Measurements from ENCODE around the gene MSANTD4. TPM values are rescaled to one million over a fixed set of nuclear protein-coding genes. Genes with fewer than 3 reads are reported as not detected.

Gene MSANTD4
- total and polyA plus RNA-seq, 2 experiments from 2014 or later, result 9.8 to 22.6 TPM

GRCh38 chr11:106001304-106002012 lies 20.6 kb downstream of the MSANTD4 start:
- no peak overlapping the region for H3K9ac ChIP-seq
- H3K4me1 ChIP-seq (ENCODE audit: insufficient read depth), result no peaks in the 10 kb centered on the region
- no peaks in the 10 kb centered on the region; the same call in 1 of the 2 replicates for H4K20me1 ChIP-seq (ENCODE audit: insufficient read depth)
- H3K79me2 ChIP-seq (ENCODE audit: insufficient read depth), result 0 out of 2 replicates have a peak, but pooled peaks cover 4% of the 10 kb centered on the region
- peak; percentile 3 for DNase-seq
- H3F3A ChIP-seq (ENCODE audit: insufficient read depth), result no peaks in the 10 kb centered on the region
- TF ChIP-seq EZH2 (IDR thresholded peaks at IDR 0.05; ENCODE audit: insufficient read depth, poor library complexity, severe bottlenecking), result no peak
- TF ChIP-seq EZH2phosphoT487 (IDR thresholded peaks at IDR 0.05; ENCODE audit: insufficient read depth, low read depth), result no peak
- no peak overlapping the region for H3K4me2 ChIP-seq (ENCODE audit: unreplicated experiment)
- no peaks in the 10 kb centered on the region for H3K9me3 ChIP-seq (ENCODE audit: low read depth)
- no peaks in the 10 kb centered on the region for H3K9me2 ChIP-seq (ENCODE audit: insufficient read depth)
- WGBS, 2 experiments (ENCODE audit: low coverage in 1 of 2, low lambda C conversion rate in 2 of 2, missing lambda C conversion rate in 2 of 2), result 85 to 89% methylated on average over 4 of the region's 4 CpGs
- no peak overlapping the region for H2AFZ ChIP-seq
- H3K4me3 ChIP-seq, result no peak overlapping the region
- H3K27me3 ChIP-seq (replicated peaks; ENCODE audit: insufficient read depth), result no peaks in the 10 kb centered on the region
- peaks cover 10% of the 10 kb centered on the region; the same call in 1 of the 2 replicates for H3K36me3 ChIP-seq (ENCODE audit: low read depth)
- no peak overlapping the region for H3K27ac ChIP-seq
- in situ Hi-C loops (cut with MboI), result no loop called here

- H3K9ac ChIP-seq, result no peak overlapping the region
- H3K79me2 ChIP-seq (ENCODE audit: insufficient read depth), result no peaks in the 10 kb centered on the region
- no peaks in the 10 kb centered on the region for H3F3A ChIP-seq (ENCODE audit: insufficient read depth)
- no peak overlapping the region for H3K4me2 ChIP-seq (ENCODE audit: unreplicated experiment)
- H4K20me1 ChIP-seq (ENCODE audit: insufficient read depth), result no peaks in the 10 kb centered on the region
- no peaks in the 10 kb centered on the region for H3K36me3 ChIP-seq (ENCODE audit: low read depth)
- H3K9me2 ChIP-seq (ENCODE audit: insufficient read depth), result no peaks in the 10 kb centered on the region
- no peak for DNase-seq
- H3K4me1 ChIP-seq (ENCODE audit: insufficient read depth), result no peaks in the 10 kb centered on the region
- in situ Hi-C loops (cut with MboI), result no loop called here
- H3K27ac ChIP-seq, result no peak overlapping the region
- H2AFZ ChIP-seq, result no peak overlapping the region
- no peak for TF ChIP-seq EZH2 (IDR thresholded peaks at IDR 0.05; ENCODE audit: insufficient read depth, poor library complexity, severe bottlenecking)
- TF ChIP-seq EZH2phosphoT487 (IDR thresholded peaks at IDR 0.05; ENCODE audit: insufficient read depth, low read depth), result no peak
- WGBS, 2 experiments (ENCODE audit: low coverage in 1 of 2, low lambda C conversion rate in 2 of 2, missing lambda C conversion rate in 2 of 2), result 69 to 76% methylated on average over 4 of the region's 4 CpGs
- H3K4me3 ChIP-seq, result no peak overlapping the region
- no peaks in the 10 kb centered on the region for H3K9me3 ChIP-seq (ENCODE audit: low read depth)
- no peaks in the 10 kb centered on the region for H3K27me3 ChIP-seq (replicated peaks; ENCODE audit: insufficient read depth)
Measured at GRCh38 chr11:105991888-105992287, 30.2 kb downstream of the MSANTD4 start.

- no peak for DNase-seq
- 82 to 93% methylated on average over 2 of the region's 2 CpGs for WGBS, 2 experiments (ENCODE audit: low coverage in 1 of 2, low lambda C conversion rate in 2 of 2, missing lambda C conversion rate in 2 of 2)
- Histone ChIP-seq H3K27ac (no peak overlapping the region), H3F3A (ENCODE audit: insufficient read depth) (no peaks in the 10 kb centered on the region), H3K79me2 (ENCODE audit: insufficient read depth) (no peaks in the 10 kb centered on the region), H3K27me3 (replicated peaks; ENCODE audit: insufficient read depth) (no peaks in the 10 kb centered on the region), H3K4me2 (ENCODE audit: unreplicated experiment) (no peak overlapping the region), H3K9me3 (ENCODE audit: low read depth) (no peaks in the 10 kb centered on the region), H3K9me2 (ENCODE audit: insufficient read depth) (no peaks in the 10 kb centered on the region), H4K20me1 (ENCODE audit: insufficient read depth) (no peaks in the 10 kb centered on the region), H3K4me1 (ENCODE audit: insufficient read depth) (no peaks in the 10 kb centered on the region), H3K36me3 (ENCODE audit: low read depth) (no peaks in the 10 kb centered on the region), H3K4me3 (no peak overlapping the region), H3K9ac (no peak overlapping the region), H2AFZ (no peak overlapping the region)
- no peak for TF ChIP-seq EZH2 (IDR thresholded peaks at IDR 0.05; ENCODE audit: insufficient read depth, poor library complexity, severe bottlenecking)
- TF ChIP-seq EZH2phosphoT487 (IDR thresholded peaks at IDR 0.05; ENCODE audit: insufficient read depth, low read depth), result no peak
- in situ Hi-C loops (cut with MboI), result no loop called here
Measured at GRCh38 chr11:105989124-105989523, 32.9 kb downstream of the MSANTD4 start.

GRCh38 chr11:105988197-105988596 lies 33.8 kb downstream of the MSANTD4 start:
- no peaks in the 10 kb centered on the region for H3K27me3 ChIP-seq (replicated peaks; ENCODE audit: insufficient read depth)
- no peak overlapping the region for H3K4me3 ChIP-seq
- H3K36me3 ChIP-seq (ENCODE audit: low read depth), result no peaks in the 10 kb centered on the region
- H3F3A ChIP-seq (ENCODE audit: insufficient read depth), result no peaks in the 10 kb centered on the region
- H4K20me1 ChIP-seq (ENCODE audit: insufficient read depth), result no peaks in the 10 kb centered on the region
- H3K4me2 ChIP-seq (ENCODE audit: unreplicated experiment), result no peak overlapping the region
- 72 to 74% methylated on average over 3 of the region's 3 CpGs for WGBS, 2 experiments (ENCODE audit: low coverage in 1 of 2, low lambda C conversion rate in 2 of 2, missing lambda C conversion rate in 2 of 2)
- H3K9me2 ChIP-seq (ENCODE audit: insufficient read depth), result no peaks in the 10 kb centered on the region
- in situ Hi-C loops (cut with MboI), result no loop called here
- H3K4me1 ChIP-seq (ENCODE audit: insufficient read depth), result no peaks in the 10 kb centered on the region
- no peak for TF ChIP-seq EZH2 (IDR thresholded peaks at IDR 0.05; ENCODE audit: insufficient read depth, poor library complexity, severe bottlenecking)
- no peak for TF ChIP-seq EZH2phosphoT487 (IDR thresholded peaks at IDR 0.05; ENCODE audit: insufficient read depth, low read depth)
- no peak overlapping the region for H3K27ac ChIP-seq
- no peak overlapping the region for H2AFZ ChIP-seq
- no peaks in the 10 kb centered on the region for H3K79me2 ChIP-seq (ENCODE audit: insufficient read depth)
- no peak for DNase-seq
- H3K9me3 ChIP-seq (ENCODE audit: low read depth), result no peaks in the 10 kb centered on the region
- H3K9ac ChIP-seq, result no peak overlapping the region

Measured in GM23248 (cell line).